Upper lobe of right lung (tissue), 1 donor: ENCODE measurements around the gene ADCY2. TPM values are rescaled to one million over a fixed set of nuclear protein-coding genes. Genes with fewer than 3 reads are reported as not detected.

Source experiments
- ATAC-seq: fragments of 200-7000 bp; cut with Tn5 transposase; one replicate; pipeline ENCODE4 v1.9.1; 2020; ENCODE audit warnings: mild to moderate bottlenecking, moderate library complexity
- DNase-seq: peaks from one replicate; pipeline ENCODE4 v3.0.0-alpha.2; 2020
- H3K27ac ChIP-seq: fragments of 200-600 bp; one replicate; pipeline ENCODE4 v1.8.0; 2022
- H3K27me3 ChIP-seq: fragments of 200-600 bp; one replicate; pipeline ENCODE4 v1.8.0; 2022; ENCODE audit warnings: mild to moderate bottlenecking
- H3K36me3 ChIP-seq: fragments of 200-600 bp; one replicate; pipeline ENCODE4 v1.8.0; 2022
- H3K4me1 ChIP-seq: fragments of 200-600 bp; one replicate; pipeline ENCODE4 v1.8.0; 2022
- H3K4me3 ChIP-seq: fragments of 200-600 bp; one replicate; pipeline ENCODE4 v1.8.0; 2022; ENCODE audit warnings: mild to moderate bottlenecking
- H3K9me3 ChIP-seq: fragments of 200-600 bp; one replicate; pipeline ENCODE4 v1.8.0; 2022
- CTCF ChIP-seq: fragments of 200-600 bp; IDR thresholded peaks from one replicate; pipeline ENCODE4 v1.8.0; 2022; ENCODE audit warnings: antibody characterized with exemption
- intact Hi-C: fragments of 100-400 bp; cut with DNase I; formaldehyde crosslinking; loops from one replicate; pipeline ENCODE4 v1.11.0; 2022
- total RNA-seq: library from RNA; stranded (reverse); fragmentation: NEBNext Ultra II Directional; extraction: Animal tissue kit (Norgen Biotek cat#: 25700); gene quantifications from one replicate; pipeline ENCODE4 v1.2.1, GENCODE V29; 2021
- donor health status: DM: no; HTN: yes; CAD: no; lungs with severe emphysema.

ADCY2 gene
- total RNA-seq, 1 donor from 2014 or later: 0.17 TPM

GRCh38 chr5:7728076-7728475 lies 332.1 kb downstream of the ADCY2 start:
- no peak for TF ChIP-seq CTCF
- Histone ChIP-seq H3K27me3 (no peaks in the 10 kb centered on the region), H3K4me1 (no peaks in the 10 kb centered on the region), H3K27ac (no peak overlapping the region), H3K9me3 (no peaks in the 10 kb centered on the region), H3K36me3 (no peaks in the 10 kb centered on the region), H3K4me3 (no peak overlapping the region)
- DNase-seq: no peak
- no peak for ATAC-seq
- intact Hi-C loops: no loop called here

GRCh38 chr5:7741415-7742065 lies 345.6 kb downstream of the ADCY2 start:
- H3K27ac ChIP-seq: no peak overlapping the region
- H3K27me3 ChIP-seq: no peaks in the 10 kb centered on the region
- no peaks in the 10 kb centered on the region for H3K4me1 ChIP-seq
- no peaks in the 10 kb centered on the region for H3K9me3 ChIP-seq
- no peak for TF ChIP-seq CTCF
- no peaks in the 10 kb centered on the region for H3K36me3 ChIP-seq
- intact Hi-C loops: no loop called here
- ATAC-seq (no peak), DNase-seq (no peak)
- no peak overlapping the region for H3K4me3 ChIP-seq

- H3K4me1 ChIP-seq: no peaks in the 10 kb centered on the region
- intact Hi-C loops: no loop called here
- TF ChIP-seq CTCF: no peak
- H3K27ac ChIP-seq: no peak overlapping the region
- H3K36me3 ChIP-seq: no peaks in the 10 kb centered on the region
- H3K9me3 ChIP-seq: no peaks in the 10 kb centered on the region
- no peaks in the 10 kb centered on the region for H3K27me3 ChIP-seq
- no peak overlapping the region for H3K4me3 ChIP-seq
- ATAC-seq (no peak), DNase-seq (no peak)
Measured at GRCh38 chr5:7742241-7742656, 346.3 kb downstream of the ADCY2 start.

- H3K27ac ChIP-seq: no peak overlapping the region
- DNase-seq (peak; percentile 69), ATAC-seq (peak; percentile 80)
- intact Hi-C loops: no loop called here
- H3K4me3 ChIP-seq: no peak overlapping the region
- H3K4me1 ChIP-seq: no peaks in the 10 kb centered on the region
- TF ChIP-seq CTCF: peak; percentile 91
- H3K9me3 ChIP-seq: no peaks in the 10 kb centered on the region
- H3K27me3 ChIP-seq: no peaks in the 10 kb centered on the region
- H3K36me3 ChIP-seq: no peaks in the 10 kb centered on the region
Measured at GRCh38 chr5:7745882-7746610, 350.1 kb downstream of the ADCY2 start.

GRCh38 chr5:7747728-7748127 lies 351.8 kb downstream of the ADCY2 start:
- Histone ChIP-seq H3K27ac (no peak overlapping the region), H3K4me3 (no peak overlapping the region), H3K4me1 (no peaks in the 10 kb centered on the region), H3K27me3 (peaks cover 4% of the 10 kb centered on the region), H3K9me3 (no peaks in the 10 kb centered on the region), H3K36me3 (no peaks in the 10 kb centered on the region)
- intact Hi-C loops: no loop called here
- DNase-seq (no peak), ATAC-seq (peak; percentile 66)
- no peak for TF ChIP-seq CTCF
